ENCODE measurements around the gene BICRA.

DNA sequence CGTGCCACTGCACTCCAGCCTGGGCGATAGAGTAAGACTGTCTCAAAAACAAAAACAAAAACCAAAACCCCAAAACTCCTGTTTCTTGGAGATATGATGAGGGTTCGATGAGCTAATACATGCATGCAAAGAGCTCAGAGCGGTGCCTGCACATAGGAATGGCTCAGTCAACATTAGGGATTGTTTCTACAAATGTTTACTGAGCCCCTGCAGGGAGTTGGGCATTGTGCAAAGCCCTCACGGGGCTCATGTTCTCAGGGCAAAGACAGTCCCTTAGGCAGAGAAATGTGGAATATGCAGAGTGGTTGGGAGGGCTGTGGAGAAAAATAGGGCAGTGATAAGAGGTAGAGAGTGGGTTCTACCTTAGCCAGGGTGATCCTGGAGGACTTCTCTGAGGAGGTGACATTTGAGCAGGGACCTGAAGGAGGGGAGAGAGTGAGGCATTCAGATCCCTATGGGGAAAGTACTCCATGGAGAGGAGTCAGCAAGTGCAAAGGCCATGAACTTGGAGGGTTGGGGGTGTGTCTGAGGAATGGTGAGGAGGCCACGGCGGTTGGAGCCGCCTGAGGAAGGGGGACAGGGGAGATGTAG lies 102.8 kb downstream of the BICRA start:
- TF ChIP-seq, protein P1, sequence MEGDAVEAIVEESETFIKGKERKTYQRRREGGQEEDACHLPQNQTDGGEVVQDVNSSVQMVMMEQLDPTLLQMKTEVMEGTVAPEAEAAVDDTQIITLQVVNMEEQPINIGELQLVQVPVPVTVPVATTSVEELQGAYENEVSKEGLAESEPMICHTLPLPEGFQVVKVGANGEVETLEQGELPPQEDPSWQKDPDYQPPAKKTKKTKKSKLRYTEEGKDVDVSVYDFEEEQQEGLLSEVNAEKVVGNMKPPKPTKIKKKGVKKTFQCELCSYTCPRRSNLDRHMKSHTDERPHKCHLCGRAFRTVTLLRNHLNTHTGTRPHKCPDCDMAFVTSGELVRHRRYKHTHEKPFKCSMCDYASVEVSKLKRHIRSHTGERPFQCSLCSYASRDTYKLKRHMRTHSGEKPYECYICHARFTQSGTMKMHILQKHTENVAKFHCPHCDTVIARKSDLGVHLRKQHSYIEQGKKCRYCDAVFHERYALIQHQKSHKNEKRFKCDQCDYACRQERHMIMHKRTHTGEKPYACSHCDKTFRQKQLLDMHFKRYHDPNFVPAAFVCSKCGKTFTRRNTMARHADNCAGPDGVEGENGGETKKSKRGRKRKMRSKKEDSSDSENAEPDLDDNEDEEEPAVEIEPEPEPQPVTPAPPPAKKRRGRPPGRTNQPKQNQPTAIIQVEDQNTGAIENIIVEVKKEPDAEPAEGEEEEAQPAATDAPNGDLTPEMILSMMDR (conservative IDR thresholded peaks at IDR 0.05; ENCODE audit: low read length), result no peak
- no peak for TF ChIP-seq EZH2phosphoT487 (IDR thresholded peaks at IDR 0.05; ENCODE audit: borderline replicate concordance, low read depth, low read length)
